ENCODE measurements around the gene SPOCK2. TPM values are rescaled to one million over a fixed set of nuclear protein-coding genes. Genes with fewer than 3 reads are reported as not detected.
A peak's percentile ranks its signal among the peaks of the same experiment; 100 is the strongest.

Gene SPOCK2
- polyA plus RNA-seq, 10 donors: 1.9 to 15.9 (median 3.6) TPM

DNA sequence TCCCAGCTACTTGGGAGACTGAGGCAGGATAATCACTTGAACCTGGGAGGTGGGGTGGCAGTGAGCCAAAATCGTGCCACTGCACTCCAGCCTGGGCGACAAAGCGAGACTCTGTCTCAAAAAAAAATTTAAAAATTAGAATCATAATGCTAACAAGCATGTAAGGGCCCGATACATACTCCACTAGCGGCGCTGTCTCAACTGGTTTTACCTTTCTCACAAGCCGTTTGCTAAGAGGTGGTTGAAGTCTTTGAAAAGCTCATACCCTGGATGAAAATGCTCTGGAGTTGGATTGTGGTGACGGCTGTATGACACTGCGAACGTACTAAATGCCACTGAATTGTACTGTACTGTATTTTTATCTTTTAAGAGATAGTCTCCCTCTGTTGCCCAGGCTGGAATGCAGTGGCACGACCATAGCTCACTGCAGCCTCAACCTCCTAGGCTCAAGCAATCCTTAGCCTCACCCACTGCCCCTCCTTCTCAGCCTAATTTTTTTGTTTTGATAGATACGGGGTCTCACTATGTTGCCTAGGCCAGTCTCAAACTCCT lies 29.9 kb downstream of the SPOCK2 start:
- DNase-seq: no peak

DNA sequence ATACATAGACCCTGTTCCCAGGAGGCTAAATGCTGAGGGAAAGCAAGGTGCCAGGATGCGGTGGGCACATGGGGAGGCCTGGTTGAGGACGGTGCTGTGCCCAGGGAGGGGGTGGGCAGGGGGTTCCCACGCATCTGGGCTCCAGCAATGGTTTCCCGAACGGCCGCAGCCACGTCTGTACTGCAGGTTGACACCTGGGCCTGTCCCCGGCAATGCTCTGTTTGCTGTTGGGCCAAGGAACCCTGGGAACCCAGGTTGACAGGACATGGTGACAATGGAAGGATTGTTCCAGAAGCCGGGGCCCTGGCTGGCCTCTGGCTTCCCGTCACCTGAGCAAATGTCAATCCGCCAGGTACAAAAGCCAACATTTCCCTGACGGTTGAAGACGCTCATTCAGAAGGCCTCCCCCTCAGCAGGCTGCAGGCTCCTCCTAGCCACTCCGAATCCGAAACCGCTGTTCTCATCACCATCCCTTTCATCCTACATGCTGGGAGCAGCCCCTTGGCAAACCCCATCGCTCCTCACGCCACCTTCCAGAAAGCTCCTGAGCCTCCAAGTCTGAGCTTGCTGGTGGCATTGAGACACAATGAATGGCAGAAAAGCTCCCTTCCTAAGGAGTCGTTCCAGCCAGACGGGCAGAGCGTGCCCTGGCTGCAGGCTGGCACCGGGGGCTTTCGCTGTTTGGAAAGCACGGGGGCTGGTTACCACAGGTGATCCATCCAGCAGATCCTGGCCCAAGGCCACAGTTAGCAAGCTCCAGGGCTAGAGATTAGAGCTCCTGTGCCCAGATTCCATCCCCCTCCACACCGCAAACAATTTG lies 31.2 kb downstream of the SPOCK2 start:
- DNase-seq: no peak

DNA sequence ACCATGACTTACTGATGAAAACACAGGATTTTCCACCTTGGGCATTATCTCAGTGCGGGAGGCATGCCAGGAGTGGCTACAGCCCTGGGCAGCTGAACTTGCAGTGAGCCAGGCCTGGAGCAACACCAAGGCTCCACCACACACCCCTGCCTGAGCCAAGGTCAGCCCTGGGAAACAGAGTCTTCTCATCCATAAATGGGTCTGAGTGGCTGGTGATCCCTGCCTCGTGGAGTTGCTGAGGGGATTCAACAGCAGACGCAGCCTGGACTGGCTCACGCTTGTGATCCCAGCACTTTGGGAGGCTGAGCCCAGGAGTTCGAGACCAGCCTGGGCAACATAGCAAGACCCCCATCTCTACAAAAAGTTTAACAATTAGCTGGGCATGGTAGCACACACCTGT lies 32.2 kb downstream of the SPOCK2 start:
- DNase-seq: no peak

DNA sequence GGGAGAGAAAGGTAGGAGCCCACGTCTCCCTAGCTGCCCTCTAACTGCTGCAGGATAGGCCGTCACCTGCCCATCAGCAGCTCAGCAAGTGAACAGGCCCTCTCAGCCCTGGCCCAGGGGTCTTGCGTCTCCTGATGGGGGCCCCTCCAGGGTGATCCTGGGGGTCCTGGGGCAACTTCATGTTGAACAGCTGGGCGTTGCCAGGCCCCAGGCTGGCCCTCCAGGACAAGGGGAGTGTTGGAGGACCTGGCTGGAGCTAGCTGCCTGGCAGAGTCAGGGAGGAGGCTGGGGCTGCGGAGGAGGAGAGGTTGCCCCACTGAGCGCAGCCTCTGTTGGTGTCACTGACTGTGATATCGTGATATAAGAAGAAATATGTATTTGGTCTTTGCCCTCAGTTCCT lies 34.7 kb downstream of the SPOCK2 start:
- no peak for DNase-seq

- DNase-seq: no peak
Measured at GRCh38 chr10:72050873-72051272, 37.5 kb downstream of the SPOCK2 start.

DNA sequence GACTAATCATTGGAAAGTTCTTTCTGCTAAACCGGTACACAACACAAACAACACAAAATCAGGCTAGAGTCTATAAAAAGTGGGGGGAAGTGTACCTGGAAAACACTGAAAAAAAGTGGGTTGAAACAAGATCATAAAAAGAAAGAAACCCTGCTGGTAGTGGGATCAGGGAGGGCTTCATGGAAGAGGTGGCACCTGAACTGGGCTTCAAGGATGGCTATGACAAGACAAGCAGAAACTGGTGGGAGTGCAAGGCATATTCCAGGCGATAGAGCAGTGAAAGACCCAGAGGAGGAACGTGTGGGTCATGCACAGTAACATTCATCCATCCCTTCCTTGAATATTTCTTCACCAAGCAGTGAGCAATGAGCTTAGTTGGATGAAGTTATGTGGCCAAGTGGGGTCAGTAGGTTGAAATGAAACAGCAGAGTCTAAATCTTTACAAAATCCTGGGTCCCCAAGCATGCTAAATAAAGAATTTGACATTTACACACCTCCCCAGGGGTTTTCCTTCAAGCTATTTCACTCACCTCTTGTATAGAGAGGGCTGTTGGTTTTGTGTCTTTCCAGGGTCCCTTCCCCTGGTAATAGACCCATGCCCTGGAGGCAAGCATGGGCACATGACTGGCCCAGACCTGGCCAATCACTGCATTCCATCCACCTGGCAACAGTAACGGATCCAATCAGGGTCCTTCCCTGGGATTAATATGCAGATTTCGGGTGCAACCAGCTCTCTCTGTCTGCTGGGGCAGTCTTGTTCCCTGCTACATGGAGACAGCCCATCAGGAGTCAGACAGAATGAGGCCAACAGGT lies 38.2 kb downstream of the SPOCK2 start:
- DNase-seq: no peak

DNA sequence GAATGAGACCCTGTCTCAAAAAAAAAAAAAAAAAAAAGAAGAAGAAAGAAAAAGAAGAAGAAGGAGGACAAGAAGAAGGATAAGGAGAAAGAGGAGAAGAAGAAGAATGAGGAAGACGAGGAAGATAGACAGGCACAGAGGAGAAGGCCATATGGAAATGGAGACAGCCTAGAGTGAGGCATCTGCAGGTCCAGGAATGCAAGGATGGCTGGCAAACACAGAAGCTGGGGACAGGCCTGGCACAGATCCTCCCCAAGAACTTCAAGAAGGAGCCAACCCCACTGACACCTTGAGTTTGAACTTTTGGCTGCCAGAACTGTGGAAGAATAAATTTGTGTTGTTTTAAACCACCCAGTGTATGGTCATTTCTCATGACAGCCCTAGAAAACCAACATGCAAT lies 38.9 kb downstream of the SPOCK2 start:
- DNase-seq: no peak

DNA sequence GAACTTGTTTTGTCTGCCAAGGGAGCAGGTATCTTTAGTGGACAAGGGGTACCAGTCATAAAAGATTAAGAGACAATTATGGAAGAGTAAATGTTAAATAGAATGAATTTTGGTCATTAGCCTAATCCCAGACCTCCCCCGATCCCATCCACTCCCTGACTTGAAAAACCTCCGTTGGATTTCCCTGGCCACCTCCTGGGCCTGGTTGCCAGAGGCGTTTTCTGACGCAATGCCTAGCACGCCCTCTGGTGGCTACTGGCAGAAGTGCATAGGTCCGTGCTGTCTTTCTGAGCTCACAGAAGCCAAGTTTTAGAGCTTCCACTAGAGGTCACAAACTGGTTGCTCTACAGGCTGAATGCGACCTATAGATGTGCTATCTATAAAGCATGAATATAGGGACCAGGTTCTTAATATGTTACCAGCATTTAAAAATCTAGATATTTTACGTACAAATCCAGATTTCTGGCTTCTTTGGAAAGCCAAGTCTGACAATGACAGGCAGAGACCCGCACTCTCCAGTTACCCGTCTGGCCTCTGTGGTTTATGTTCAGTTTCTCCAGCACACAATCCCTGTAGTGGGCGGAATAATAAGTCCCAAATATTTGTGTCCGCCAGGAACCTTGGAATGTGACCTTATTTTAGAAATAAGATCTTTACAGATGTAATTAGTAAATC lies 39.8 kb downstream of the SPOCK2 start:
- peak; percentile 92 to 97 (median 96) for DNase-seq

- no peak for DNase-seq
Measured at GRCh38 chr10:72045586-72045985, 42.8 kb downstream of the SPOCK2 start.

GRCh38 chr10:72044417-72045041 lies 43.8 kb downstream of the SPOCK2 start:
- DNase-seq: peak in 1 of 3 donors; percentile 42

GRCh38 chr10:72043016-72043834 lies 45.1 kb downstream of the SPOCK2 start:
- DNase-seq: no peak

DNA sequence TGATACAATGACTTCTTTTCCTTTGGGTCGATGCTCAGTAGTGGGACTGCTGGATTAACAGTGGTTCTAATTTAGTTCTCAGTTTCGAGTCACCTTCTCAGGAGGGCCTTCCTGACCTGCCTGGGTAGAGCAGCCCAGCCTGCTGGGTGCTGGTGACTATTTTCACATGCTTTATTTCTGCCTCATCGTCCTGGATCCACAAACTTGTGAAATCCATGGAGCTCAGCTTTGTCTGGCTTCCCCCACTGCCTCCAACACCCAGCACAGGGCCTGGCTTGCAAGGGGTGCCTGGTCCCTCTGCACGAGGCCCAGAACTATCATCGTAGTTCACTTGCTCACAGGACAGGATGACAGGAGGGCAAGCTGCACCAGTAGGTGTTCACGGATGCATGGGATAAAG lies 46.9 kb downstream of the SPOCK2 start:
- DNase-seq: no peak

DNA sequence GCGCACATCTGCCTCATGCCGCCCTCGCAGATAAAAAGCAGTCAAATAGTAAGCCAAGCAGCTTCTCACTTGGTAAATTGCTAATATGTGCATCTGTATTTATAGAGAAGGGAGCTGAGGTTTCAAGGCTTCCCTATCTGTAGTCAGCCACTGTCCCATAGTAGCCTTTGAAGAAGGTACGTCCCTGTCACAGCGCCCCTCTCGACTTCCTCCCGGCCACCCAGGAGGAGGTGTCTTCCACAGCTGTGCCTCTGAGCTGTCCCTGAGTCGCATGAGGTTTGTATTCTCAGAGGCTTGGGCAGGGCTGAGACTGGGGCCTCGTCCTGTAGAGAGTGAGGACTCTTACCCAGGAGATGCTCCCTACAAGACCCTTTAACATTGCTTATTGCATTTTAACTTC lies 49.0 kb downstream of the SPOCK2 start:
- DNase-seq: no peak

GRCh38 chr10:72038458-72039001 lies 49.8 kb downstream of the SPOCK2 start:
- no peak for DNase-seq

DNA sequence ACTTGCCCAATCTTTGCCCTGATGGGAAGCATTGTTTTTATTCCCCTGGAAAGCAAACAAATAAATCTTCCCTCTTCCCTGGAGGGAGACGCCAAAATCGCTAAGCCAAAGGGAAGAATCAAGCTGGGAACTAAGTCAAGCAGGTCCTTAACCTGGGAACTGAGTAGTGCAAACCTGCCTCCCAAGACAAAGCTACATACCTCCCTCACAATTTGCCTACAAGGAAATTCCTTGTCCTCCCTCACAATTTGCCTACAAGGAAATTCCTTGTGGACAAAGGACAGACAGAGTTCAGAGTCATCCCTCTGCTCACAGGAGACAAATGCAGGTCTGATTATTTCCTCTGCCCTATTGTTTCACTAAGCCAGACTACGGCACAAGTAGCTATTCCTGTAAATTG lies 50.5 kb downstream of the SPOCK2 start:
- no peak for DNase-seq

- no peak for DNase-seq
Measured at GRCh38 chr10:72037266-72037665, 51.1 kb downstream of the SPOCK2 start.

DNA sequence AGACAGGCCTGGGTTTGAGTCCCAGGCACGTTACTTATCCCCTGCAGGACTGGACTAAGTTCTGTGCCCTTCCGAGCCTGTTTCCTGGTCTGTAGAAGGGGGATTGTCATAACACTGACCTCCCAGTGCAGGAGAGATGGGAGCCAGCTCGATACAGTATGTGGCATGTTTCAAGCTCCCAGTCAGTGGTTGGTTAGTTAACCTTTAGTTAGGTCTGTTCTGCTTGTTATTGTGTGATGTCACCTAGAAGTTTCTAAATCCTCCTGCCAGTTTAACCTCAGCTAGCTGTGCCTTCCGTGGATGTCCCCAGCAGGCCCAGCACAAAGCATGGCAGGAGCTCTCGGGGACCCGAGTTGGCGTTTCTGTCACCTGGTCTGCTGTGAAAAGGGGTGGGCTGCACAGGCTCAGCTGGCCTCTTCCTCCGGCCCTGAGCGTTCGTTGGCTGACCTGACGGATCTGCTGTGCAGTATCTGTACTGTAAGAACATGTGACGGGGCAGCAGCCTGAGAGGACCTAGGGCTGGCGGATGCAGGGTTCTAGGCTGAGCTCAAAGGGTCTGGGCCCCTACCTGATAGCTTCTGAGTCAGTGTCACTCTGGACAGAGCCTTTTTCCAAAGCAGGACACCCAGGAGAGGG lies 53.0 kb downstream of the SPOCK2 start:
- DNase-seq: no peak

GRCh38 chr10:72034761-72035160 lies 53.6 kb downstream of the SPOCK2 start:
- DNase-seq: no peak

DNA sequence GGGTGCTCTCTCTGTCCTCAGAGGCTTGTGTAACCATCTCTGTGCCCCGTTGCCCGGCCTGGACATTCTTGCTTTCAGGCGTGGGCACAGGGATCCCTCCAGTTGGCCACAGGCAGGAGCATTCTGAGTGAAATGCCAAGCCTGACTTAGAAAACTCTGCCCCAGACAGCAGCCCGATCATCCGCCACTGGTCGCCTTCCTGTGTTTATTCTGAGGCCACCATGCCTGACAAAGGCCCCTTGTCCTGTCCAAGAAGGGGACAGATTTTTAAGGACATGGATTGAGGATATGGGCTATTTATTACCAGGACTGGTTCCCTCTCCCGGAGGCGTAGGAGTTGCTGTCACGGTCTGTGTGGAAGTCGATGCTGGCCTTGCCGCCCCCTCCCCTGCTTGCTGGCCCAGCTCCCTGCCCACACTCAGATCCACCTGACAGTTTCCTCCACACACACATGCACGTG lies 54.3 kb downstream of the SPOCK2 start:
- DNase-seq: no peak

Data from muscle of back (tissue), 11 donors.